Fibroblast of mammary gland (primary cell): ENCODE data around the gene KDM4D.
A peak's percentile ranks its signal among the peaks of the same experiment; 100 is the strongest.

Experiments
- DNase-seq: peaks from one replicate; pipeline ENCODE4 v3.0.0-alpha.2; 2010; ENCODE audit warnings: low read depth
- H3K4me3 ChIP-seq: 2 replicates; pipeline ENCODE4 v1.5.1; 2011; ENCODE audit warnings: low read depth, mild to moderate bottlenecking, low read length, moderate library complexity; ENCODE audit not compliant: control insufficient read depth
- TF ChIP-seq, protein P1 (sequence below): conservative IDR thresholded peaks from 2 replicates; pipeline ENCODE4 v1.5.1; 2011; ENCODE audit warnings: low read depth, low read length, inconsistent platforms; ENCODE audit not compliant: control insufficient read depth, insufficient read depth

Gene KDM4D

DNA sequence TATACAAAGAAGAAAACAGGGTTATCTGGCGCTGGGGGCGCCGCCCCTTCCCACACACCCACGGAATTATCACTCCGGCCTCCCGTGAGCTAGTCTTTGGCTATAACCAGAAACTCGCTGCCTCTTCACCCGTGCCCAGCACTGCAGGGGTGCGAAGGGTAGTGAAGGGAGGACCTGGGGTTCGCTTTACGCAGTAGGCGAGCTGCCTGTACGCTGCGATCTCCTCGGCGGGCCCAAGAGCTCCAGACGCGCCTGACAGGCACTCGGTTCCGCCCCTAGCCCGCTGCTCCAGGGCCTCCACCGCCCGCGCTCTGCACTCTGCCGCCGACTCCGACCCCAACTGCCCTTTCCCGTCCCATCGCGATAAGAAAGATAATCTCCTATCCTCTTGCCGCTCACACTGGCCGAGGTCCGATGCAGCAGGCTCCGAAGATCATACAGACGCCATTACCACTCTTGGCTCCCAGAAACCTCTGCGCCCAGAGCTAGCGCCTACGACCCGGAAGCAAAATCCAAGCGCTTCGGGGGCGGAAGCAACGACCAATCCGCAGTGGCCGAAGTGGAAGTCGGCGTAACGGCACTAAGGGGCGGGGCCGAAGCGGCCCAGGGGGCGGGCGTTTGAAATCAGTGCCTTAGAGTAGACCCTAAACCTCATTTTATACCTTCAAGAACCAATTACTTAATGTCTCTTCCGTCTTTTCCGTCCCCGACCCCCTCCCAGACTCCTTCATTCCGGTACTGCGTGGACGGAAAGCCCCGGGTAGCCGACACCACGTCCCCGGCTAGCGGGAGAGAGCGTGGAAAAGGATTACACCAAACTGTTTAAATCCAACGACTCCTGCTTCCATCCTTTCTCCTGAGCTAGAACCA lies at the start of gene KDM4D, which contains the start of gene CWC15:
Gene KDM4D (plus strand): TSS at position 611 of the 870 bp plus-strand sequence. CDS start 23,664 bp downstream, outside the sequence.
Gene CWC15 (minus strand): TSS at position 458 of the 870 bp plus-strand sequence. CDS start 1,371 bp downstream, outside the sequence.
- TF ChIP-seq, protein P1, sequence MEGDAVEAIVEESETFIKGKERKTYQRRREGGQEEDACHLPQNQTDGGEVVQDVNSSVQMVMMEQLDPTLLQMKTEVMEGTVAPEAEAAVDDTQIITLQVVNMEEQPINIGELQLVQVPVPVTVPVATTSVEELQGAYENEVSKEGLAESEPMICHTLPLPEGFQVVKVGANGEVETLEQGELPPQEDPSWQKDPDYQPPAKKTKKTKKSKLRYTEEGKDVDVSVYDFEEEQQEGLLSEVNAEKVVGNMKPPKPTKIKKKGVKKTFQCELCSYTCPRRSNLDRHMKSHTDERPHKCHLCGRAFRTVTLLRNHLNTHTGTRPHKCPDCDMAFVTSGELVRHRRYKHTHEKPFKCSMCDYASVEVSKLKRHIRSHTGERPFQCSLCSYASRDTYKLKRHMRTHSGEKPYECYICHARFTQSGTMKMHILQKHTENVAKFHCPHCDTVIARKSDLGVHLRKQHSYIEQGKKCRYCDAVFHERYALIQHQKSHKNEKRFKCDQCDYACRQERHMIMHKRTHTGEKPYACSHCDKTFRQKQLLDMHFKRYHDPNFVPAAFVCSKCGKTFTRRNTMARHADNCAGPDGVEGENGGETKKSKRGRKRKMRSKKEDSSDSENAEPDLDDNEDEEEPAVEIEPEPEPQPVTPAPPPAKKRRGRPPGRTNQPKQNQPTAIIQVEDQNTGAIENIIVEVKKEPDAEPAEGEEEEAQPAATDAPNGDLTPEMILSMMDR: no peak
- H3K4me3 ChIP-seq: peak within 1 kb of the TSS; percentile 98
- DNase-seq: peak; percentile 89

- TF ChIP-seq, protein P1: no peak
- DNase-seq: no peak
- no peak overlapping the region for H3K4me3 ChIP-seq
These were observed 49.3 kb upstream of the KDM4D start for GRCh38 chr11:94924171-94924572.

- no peak for DNase-seq
- TF ChIP-seq, protein P1: no peak
- H3K4me3 ChIP-seq: no peak overlapping the region
These were observed 48.9 kb upstream of the KDM4D start for GRCh38 chr11:94924612-94925011.

- H3K4me3 ChIP-seq: no peak overlapping the region
- TF ChIP-seq, protein P1: no peak
- DNase-seq: no peak
These were observed 47.9 kb upstream of the KDM4D start for GRCh38 chr11:94925422-94926270.

- TF ChIP-seq, protein P1: no peak
- DNase-seq: peak; percentile 39
- H3K4me3 ChIP-seq: no peak overlapping the region
These were observed 47.3 kb upstream of the KDM4D start for GRCh38 chr11:94926271-94926625.

DNA sequence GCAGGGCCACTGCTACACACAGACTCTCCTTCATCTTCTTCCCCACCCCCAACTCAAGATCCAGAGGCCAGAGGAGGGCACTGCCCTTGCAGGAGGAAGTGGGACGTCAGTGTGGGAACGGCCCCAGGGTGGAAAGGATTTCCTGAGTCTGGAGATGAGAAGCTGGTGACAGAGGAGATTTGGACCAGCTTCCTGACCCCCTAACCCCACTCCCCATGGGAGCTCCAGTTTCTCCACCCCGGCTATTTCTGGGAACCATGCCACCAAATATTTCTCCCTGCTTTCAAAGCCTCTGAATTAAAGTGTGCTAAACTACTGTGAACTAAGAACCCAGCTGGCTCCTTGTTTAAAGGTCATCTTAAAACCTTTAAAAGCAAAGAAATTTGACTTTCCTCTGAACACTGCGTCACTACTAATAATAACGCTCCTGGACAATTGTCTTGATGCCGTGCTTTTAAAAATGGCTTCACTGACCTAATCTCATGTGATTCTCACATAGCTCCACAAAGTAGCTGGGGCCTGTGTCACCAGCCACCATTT lies 46.7 kb upstream of the KDM4D start:
- H3K4me3 ChIP-seq: no peak overlapping the region
- peak; percentile 97 for DNase-seq
- TF ChIP-seq, protein P1: no peak
